RWPE1 (cell line): ENCODE data around the gene ABR.

Source experiments
- CTCF ChIA-PET: fragments of 350-600 bp; sonication (Branson Sonifier 250); formaldehyde crosslinking; extraction: SDS; loops from one replicate; lab custom pipeline; 2021; lab: Yijun Ruan, JAX
- POLR2A ChIA-PET: fragments of 400-600 bp; formaldehyde crosslinking; extraction: SDS; loops from one replicate; lab custom pipeline; 2020; ENCODE audit warnings: antibody characterized with exemption; ENCODE audit not compliant: low non-redundant PET; lab: Yijun Ruan, JAX
- DNase-seq: peaks from one replicate; pipeline ENCODE4 v3.0.0; 2012; ENCODE audit warnings: low spot score
- H3K27ac ChIP-seq: fragments of 450-650 bp; 2 replicates; pipeline ENCODE4 v1.5.1; 2017
- CTCF ChIP-seq: fragments of 450-650 bp; conservative IDR thresholded peaks from 2 replicates; pipeline ENCODE4 v1.5.1; 2017; ENCODE audit warnings: low read depth, mild to moderate bottlenecking

The ABR gene

DNA sequence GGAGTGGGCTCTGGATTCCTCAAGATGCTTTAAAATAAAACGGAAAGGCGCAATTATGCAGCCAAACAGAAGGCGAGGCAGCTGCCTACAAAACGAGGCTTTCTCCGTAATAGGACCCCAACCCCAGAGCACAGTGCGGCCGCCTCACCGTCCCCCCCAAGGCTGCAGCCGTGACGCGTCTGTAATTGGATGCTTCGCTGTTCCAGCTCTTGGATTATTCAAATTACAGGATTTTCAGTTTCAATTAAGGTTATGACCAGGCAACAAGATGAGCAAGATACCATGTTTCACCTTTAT lies 37.3 kb upstream of the ABR start:
- ChIA-PET POLR2A (no interaction called here), CTCF (interaction anchor here (0.6 kb wide), 1 partner anchor 176 kb away, joined by 5 read pairs; no protein-coding TSS in a partner anchor)
- DNase-seq = no peak
- no peak for TF ChIP-seq CTCF
- no peak overlapping the region for H3K27ac ChIP-seq

DNA sequence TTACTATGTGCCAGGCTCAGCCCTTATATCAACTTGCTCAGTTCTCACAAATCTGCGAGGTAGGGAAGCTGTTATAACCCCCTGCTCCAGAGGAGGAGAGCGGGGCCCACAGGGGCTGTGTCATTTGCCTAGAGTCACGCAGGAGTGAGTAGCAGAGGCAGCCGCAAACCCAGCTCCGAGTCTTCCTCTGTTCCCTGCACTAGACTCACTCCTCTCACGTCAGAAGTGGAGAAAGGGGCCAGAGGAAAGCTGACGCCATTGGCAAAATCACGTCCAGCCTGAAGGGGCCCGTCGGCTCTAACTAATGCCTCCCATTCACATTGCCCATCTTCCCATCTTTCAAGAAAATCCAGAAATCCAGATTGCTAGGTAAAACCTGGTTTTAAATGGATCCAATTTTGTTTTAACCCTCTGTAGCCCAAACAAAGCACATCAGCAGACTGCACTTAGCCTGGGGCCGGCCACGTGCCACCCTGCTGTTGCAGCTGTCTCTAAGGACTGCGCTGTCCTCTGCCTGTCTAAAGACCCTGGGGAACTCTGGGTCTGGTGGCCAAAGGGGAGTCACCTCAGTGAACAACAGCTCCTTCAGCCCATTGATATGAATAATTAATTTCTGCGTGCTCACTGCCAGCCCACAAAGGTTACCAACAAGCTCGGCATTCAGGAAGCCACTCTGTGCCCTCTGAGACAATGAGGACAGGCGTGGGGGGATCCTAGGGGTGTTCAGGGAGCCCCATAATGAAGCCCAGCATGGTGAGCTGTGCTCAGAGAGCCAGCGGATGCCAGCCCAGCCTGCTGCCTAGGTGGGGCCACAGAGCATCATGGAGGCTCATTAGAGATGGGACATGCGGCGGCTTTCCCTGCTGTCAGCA lies 36.7 kb upstream of the ABR start:
- ChIA-PET POLR2A (no interaction called here), CTCF (interaction anchor here (0.6 kb wide), 2 partner anchors 10 to 175 kb away, joined by 4 to 5 read pairs; no protein-coding TSS in a partner anchor)
- no peak overlapping the region for H3K27ac ChIP-seq
- no peak for TF ChIP-seq CTCF
- DNase-seq = no peak

GRCh38 chr17:1212946-1213345 lies 33.2 kb upstream of the ABR start:
- ChIA-PET CTCF (interaction anchor here (0.6 to 0.9 kb wide), 3 partner anchors 23 to 1076 kb away, joined by 3 to 5 read pairs (median 3); no protein-coding TSS in a partner anchor), POLR2A (no interaction called here)
- DNase-seq = no peak
- TF ChIP-seq CTCF = no peak
- no peak overlapping the region for H3K27ac ChIP-seq

DNA sequence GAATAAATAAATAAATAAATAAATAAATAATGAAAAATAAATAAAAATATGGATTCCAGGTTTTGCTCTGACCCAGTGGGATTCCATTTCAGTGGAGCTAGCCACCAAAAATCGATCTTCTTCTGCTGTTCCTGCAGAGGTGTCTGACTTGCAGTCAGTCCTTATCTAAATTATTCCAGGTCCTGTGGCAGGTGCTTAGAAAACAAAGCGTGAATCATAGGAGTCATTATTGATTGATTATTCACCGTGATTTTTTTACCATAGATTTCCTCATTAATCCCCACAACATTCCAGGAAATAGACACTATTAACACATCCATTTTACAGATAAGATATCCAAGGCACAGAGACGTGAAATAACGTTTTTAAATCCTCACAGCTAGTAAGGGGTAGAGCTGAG lies 31.5 kb upstream of the ABR start:
- ChIA-PET POLR2A (no interaction called here), CTCF (no interaction called here)
- DNase-seq = no peak
- TF ChIP-seq CTCF = no peak
- no peak overlapping the region for H3K27ac ChIP-seq

GRCh38 chr17:1208966-1209365 lies 29.2 kb upstream of the ABR start:
- TF ChIP-seq CTCF = no peak
- POLR2A ChIA-PET = no interaction called here
- no peak overlapping the region for H3K27ac ChIP-seq
- DNase-seq = no peak
- CTCF ChIA-PET = interaction anchor here (0.6 kb wide), 1 partner anchor 86 kb away, joined by 4 read pairs; no protein-coding TSS in a partner anchor

- no peak overlapping the region for H3K27ac ChIP-seq
- no peak for TF ChIP-seq CTCF
- CTCF ChIA-PET = interaction anchor here (0.6 to 1.2 kb wide), 4 partner anchors 10 to 734 kb away, joined by 3 to 4 read pairs (median 4); no protein-coding TSS in a partner anchor
- DNase-seq = no peak
- POLR2A ChIA-PET = interaction anchor here (0.6 kb wide), 1 partner anchor 206 kb away, joined by 4 read pairs; no protein-coding TSS in a partner anchor
These were observed 26.4 kb upstream of the ABR start for GRCh38 chr17:1206026-1206777.
